Fibroblast of pulmonary artery (primary cell): ENCODE results near the gene RND2.
A peak's percentile ranks its signal among the peaks of the same experiment; 100 is the strongest.
"Not testable (repeated sequence)": the region's sequence is repeated elsewhere in the genome, so short reads cannot be mapped to it uniquely, and the experiment has no call there.

ENCODE experiments used
- DNase-seq: peaks from one replicate; pipeline ENCODE4 v3.0.0-alpha.2; 2010; ENCODE audit warnings: low read depth
- H3K4me3 ChIP-seq: replicated peaks from 2 replicates; pipeline ENCODE4 v1.5.1; 2011; ENCODE audit warnings: low read depth, mild to moderate bottlenecking, control low read depth, low read length, moderate library complexity
- TF ChIP-seq, protein P1 (sequence below): IDR thresholded peaks from 2 replicates; pipeline ENCODE4 v1.5.1; 2011; ENCODE audit warnings: mild to moderate bottlenecking, control low read depth, low read length, inconsistent platforms; ENCODE audit errors: missing control alignments

RND2 gene, protein sequence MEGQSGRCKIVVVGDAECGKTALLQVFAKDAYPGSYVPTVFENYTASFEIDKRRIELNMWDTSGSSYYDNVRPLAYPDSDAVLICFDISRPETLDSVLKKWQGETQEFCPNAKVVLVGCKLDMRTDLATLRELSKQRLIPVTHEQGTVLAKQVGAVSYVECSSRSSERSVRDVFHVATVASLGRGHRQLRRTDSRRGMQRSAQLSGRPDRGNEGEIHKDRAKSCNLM

DNA sequence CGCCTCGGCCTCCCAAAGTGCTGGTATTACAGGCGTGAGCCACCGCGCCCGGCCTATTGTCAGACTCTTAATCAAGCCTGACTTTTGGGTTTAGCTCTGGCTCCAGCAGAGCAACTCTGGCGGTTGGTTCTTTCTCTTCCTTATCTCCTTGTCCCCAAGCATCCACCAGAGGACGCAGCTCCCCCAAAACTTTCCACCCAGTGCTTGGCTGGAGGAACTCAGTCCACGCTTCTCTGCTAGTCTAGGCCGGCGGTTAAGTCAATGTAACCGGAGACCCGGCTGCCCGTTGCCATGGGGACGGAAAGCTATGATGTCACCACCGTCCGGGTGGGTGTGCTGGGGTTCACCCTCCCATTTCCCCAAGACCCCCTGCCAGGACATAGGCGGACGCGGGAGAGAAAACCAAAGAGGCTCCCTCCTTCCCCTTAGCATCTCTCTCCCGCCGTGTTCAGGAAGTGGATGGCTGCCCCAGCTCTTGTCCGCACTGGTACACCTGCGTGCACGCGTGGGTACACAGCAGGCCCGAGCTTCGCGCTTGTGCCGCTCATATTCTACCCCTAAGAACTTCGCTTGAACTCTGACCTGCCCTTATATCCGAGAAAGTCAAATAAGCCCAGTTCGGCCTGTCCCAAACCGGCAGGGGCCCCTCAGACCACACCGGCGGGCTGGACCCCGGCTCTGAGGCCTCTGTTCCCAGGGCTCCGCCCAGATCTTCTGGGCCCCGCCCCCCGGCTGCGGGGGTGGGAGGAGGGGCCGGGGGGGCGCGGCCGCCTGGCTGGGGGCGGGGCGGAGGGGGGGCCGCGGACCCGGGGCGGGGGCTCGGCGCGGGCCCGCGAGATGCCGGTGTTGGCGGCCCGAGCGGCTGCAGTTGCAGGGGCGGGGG is at the start of gene RND2:
TSS of gene RND2 (plus strand) at position 825 of the 883 bp plus-strand sequence. CDS start 117 bp downstream, outside the sequence.
- DNase-seq, result peak; percentile 96
- H3K4me3 ChIP-seq, result peak within 1 kb of the TSS; percentile 64
- TF ChIP-seq, protein P1, sequence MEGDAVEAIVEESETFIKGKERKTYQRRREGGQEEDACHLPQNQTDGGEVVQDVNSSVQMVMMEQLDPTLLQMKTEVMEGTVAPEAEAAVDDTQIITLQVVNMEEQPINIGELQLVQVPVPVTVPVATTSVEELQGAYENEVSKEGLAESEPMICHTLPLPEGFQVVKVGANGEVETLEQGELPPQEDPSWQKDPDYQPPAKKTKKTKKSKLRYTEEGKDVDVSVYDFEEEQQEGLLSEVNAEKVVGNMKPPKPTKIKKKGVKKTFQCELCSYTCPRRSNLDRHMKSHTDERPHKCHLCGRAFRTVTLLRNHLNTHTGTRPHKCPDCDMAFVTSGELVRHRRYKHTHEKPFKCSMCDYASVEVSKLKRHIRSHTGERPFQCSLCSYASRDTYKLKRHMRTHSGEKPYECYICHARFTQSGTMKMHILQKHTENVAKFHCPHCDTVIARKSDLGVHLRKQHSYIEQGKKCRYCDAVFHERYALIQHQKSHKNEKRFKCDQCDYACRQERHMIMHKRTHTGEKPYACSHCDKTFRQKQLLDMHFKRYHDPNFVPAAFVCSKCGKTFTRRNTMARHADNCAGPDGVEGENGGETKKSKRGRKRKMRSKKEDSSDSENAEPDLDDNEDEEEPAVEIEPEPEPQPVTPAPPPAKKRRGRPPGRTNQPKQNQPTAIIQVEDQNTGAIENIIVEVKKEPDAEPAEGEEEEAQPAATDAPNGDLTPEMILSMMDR, result peak; percentile 77

DNA sequence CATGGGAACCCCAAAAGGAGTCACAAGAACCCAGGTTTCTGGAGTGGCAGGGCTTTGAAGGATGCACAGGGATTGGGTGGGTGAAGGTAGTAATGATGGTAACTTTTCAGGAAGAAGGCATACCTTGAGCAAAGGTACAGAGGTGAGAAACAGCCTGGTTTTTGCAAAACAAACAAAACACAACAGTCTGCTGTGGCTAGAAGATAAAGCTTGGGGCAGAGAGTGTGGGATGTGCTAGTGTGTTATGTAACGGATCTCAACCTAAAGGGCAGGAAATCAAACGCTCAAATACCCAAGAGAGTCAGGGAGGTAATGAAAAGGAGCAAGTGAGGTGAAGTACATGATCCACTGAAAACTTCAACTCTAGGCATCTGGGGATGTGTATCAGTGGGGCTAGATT is 49.8 kb upstream of the RND2 start:
- TF ChIP-seq, protein P1, result no peak
- H3K4me3 ChIP-seq, result no peak overlapping the region
- no peak for DNase-seq

DNA sequence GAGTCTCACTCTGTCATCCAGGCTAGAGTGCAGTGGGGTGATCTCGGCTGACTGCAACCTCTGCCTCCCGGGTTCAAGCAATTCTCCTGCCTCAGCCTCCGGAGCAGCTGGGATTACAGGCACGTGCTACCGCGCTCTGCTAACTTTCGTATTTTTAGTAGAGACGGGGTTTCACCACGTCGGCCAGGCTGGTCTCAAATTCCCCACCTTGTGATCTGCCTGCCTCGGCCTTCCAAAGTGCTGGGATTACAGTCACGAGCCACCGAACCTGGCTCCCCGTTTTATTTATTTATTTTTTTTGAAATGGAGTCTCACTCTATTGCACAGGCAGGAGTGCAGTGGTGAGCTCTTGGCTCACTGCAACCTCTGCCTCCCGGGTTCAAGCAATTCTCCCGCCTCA is 49.3 kb upstream of the RND2 start:
- not testable (repeated sequence) for H3K4me3 ChIP-seq, DNase-seq

DNA sequence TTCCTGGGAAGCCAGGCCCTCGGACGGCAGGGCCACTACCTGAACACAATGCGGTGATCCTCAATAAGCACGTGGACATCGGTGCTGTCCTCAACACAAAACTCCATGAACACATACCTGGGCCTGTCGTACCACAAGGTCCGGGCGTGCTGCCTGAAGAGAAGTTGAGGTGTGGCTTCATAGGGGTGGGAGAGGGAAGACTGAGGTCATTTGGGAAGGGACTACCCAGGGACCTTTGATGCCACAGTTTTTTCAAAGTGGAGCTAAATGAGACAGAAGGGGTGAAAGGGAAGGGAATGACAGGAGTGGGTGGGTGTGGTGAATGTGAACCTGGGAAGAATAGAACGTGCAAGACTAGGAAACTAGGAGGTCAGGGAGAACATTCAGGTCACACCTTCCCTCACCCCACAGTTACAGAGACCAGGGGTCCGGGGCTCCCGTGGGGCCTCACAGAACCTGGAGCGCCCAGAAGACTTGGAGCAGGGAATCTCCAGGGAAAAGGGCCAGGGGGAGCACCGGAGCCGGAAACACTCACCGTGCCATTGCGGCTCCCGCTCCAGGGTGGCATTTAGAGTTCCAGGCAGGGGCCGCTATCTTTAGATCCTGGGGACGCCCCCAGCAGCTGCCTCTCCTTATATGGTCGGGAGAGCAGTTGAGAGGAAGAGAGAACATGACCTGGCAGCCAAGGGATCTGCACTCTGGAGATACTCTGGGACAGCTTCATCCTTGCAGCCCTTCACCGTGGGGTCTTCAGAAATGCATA is 45.3 kb upstream of the RND2 start, which contains the start of gene PTGES3L:
TSS of gene PTGES3L (minus strand) at position 570 of the 763 bp plus-strand sequence. CDS start at position 543, 27 bp downstream.
- H3K4me3 ChIP-seq, result peak within 1 kb of the TSS; percentile 84
- TF ChIP-seq, protein P1, result no peak
- peak; percentile 49 for DNase-seq

DNA sequence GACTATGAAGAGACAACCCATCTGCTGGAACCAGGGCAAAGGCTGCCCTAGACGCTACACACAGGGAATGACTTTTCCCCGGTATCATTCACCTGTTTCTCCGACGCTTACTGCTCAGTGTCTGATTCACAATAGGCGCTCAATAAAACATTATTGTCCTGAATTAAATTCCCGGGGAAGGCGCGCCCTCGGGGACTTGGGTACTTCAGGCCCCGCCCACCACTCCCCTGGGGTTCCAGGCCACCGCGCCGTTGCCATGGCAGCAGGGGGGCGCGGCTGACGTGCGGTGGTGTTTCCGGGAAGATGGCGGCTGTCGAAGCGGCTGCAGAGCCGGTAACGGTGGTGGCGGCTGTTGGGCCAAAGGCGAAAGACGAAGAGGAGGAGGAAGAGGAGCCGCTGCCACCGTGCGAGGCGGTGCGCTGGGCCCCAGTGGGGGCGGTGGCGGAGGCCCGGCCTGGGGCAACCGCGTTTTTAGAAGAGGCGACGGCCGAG is 44.7 kb upstream of the RND2 start, which contains the start of gene RUNDC1:
TSS of gene RUNDC1 (plus strand) at position 292 of the 492 bp plus-strand sequence. CDS start at position 304, 12 bp downstream.
- H3K4me3 ChIP-seq, result peak within 1 kb of the TSS; percentile 84
- DNase-seq, result peak; percentile 82
- TF ChIP-seq, protein P1, result no peak

DNA sequence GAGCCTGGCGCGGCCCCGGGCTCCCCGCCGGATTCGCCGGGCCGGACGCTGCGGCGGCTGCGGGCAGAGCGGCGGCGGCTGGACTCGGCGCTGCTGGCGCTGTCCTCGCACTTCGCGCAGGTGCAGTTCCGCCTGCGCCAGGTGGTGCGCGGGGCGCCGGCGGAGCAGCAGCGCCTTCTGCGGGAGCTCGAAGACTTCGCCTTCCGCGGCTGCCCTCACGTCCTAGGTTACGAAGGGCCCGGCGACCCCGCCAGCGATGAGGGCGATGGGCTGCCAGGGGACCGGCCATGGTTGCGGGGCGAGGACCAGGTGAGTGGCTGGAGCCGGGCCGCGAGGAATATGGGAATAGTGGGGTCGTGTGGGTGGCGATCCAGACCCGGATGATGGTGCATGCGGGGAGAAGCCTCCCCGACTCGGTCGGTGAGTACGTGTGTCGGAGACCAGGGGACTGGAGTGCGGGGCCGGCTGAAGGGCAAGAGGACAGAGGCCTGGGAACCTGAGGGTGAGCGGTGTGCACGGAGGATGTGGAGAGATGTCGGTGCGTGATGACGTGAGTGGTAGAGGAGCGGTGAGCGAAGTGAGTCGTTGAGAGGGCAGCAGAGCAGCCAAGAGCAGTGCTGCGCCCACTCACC is 44.1 kb upstream of the RND2 start:
- DNase-seq, result peak; percentile 56
- H3K4me3 ChIP-seq, result peak overlapping the region; percentile 84
- TF ChIP-seq, protein P1, result no peak
